COLO668 (cell line): ENCODE results near the gene MSMO1.
"Not testable (repeated sequence)": the region's sequence is repeated elsewhere in the genome, so short reads cannot be mapped to it uniquely, and the experiment has no call there.

Experiments used
- DNase-seq: peaks from one replicate; lab custom pipeline; 2025; ENCODE audit not compliant: unreplicated experiment; lab: John Stamatoyannopoulos, UW

The MSMO1 gene

DNA sequence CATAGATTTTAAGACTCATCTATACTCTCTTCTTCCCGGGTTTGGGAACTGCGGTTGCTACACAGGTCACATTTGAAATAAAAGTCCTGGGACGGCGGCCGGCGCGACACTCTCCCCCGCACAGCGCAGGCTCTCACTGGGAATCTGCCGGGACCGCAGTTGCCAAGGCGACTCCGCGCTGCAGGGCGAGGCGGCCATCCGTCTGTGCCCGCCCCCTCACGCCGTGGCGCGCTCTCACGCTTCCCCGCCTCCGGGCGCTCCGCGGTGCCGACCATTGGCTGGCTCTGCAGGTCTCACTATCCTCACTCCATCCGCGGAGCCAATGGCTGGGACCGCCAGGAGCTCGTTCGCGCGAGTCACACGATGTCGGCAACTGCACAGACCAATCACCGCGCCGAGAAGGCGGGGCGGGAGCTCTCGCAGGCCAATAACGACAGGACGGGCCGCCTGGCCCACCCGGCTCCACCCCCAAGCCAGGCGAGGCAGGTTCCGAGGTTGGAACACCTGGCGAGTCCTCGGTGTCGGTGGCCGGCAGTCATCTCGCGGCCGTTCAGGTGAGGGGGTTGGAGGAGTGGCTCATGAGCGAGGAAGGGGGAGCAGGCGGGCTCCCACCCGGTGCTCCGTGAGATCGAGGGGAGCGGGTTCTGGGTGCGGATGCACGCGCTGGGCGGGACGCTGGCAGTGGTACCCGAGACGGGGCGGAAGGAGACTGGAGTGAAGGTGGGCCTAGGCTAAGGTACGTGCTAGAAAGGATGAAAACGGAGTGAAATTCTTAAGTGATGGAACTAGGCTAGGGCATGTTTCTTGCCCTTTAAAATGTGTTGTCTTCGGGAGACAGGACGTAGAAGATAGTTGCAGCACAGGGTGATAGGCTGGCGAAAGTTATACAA, at the start of gene MSMO1:
Gene MSMO1, plus strand, starts transcription at position 459 of the 890 bp plus-strand sequence. CDS start 5,702 bp downstream, outside the sequence.
- DNase-seq = peak; percentile 99

DNA sequence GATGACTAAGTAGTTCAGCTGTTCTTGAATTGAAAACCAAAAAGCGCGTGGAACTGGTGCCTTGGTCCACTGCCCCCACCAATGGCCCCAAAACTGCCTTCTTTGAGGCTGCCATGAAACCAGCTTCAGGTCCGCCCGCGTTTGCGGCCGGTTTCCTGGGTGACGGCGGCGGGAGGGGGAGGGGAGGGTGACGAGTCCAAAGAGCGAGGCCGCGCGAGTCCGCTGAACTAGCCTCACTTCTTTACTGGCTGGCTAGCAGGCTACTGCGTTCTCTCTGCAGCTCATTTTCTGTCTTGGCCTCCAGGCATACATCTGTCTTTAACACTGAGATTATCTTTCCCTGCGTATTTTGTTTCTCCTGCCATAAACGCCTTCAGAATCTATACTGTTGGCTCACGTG, 47.9 kb upstream of the MSMO1 start:
- not testable (repeated sequence) for DNase-seq

DNA sequence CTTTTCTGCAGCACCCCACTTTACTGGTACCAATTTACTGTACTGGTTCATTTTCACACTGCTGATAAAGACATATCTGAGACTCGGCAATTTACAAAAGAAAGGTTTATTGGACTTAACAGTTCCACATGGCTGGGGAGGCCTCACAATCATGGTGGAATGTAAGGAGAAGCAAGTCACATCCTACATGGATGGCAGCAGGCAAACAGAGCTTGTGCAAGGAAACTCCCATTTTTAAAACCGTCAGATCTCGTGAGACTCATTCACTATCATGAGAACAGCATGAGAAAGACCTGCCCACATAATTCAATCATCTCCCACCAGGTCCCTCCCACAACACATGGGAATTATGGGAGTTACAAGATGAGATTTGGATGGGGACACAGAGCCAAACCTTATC, 42.8 kb upstream of the MSMO1 start:
- DNase-seq = not testable (repeated sequence)

DNA sequence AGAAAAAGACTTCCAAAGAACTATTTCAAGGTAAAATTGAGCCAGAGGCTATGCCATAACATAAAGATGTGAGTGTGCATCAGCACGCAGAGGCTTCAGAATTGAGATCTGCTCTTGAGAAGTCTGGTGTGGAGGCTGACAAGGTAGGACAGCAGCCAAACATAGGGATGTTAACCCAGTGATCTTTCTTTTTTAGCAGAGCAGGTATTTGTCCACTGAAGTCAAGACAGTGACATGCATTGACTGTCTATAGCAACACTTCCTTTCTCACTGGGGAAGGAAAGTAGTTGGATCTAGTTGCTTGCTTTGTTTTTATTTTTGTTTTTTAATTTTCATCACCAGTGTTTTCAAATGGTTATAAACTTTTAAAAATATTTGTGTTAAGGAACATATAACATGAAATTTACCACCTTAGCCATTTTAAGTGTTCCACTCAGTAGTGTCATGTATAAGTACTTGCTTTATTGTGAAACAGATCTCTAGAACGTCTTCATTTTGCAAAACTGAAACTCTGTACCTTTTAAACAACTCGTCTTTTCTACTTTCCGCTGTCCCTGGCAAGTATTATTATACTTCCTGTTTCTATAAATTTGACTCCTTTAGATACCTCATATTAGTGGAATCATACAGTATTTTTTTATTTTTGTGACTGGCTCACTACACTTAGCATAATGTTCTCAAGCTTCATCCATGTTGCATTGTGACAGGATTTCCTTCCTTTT, 40.7 kb upstream of the MSMO1 start:
- not testable (repeated sequence) for DNase-seq

DNA sequence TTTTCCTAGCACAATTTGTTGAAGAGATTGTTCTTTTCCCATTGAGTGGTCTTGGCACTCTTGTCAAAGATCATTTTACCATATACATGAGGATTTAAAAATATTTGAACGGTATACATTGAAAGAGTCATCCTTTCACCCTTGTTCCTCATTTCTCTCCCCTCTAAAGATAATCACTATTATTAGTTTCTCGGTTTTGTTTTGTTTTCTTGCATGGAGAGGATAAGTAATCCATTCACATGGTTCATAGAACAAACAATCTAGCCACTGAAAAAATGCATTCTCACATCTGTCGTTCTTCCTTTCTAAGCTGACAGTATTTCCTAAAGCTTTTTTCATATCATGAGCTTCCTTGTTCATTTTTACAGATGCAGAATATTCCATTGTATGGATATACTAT, 39.2 kb upstream of the MSMO1 start:
- no peak for DNase-seq

DNA sequence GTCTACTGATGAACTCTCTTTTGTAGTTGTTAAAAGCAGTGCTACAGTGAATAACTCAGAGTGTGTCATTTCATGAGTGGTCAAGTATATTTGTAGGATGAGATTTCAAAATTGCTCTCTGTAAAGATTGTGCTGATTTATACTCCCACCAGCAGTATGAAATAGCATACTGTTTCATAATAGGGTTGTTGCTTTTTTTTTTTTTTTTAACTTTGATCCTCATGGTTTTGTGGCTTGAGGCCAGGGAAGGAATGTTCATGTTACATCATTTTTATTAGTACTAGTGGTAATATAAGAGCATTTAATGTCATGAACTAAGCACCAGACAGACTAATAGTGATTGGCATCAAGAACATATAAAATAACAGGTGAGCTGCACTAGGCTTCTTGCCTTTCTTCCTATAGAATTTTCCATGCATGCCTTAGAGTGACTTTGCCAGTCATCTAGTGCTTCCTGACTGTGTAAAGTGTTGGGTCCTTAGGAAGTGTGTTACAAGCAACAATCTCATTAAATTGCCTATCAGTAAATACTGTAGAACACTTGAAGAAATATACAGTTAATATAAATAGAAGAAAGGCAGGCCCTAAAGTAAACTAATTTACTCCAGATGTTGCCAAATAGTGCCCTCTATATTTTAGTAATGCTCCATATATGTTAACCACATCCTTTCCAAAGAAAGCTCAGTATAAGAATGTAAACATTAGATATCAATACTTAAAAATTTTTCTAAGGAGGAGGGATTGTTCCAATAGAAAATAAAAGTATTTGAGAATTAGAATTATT, 38.6 kb upstream of the MSMO1 start:
- DNase-seq = no peak

DNA sequence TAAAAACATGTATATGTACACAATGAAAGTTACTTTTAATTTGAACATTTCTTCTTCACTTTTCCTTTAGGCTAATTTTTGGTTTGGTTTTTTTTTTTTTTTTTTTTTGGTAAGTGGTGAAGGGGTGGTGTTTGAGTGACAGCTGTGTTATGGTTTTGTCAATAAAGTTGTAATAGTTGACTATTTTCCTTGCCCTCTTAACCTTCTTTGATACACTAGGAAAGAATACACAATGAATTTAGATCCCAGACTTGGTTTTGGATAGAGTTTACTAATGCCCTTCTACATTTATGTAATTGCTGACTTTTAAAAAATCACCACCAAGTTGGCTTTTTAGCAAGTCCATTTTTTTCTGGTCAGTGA, 38.1 kb upstream of the MSMO1 start:
- no peak for DNase-seq

DNA sequence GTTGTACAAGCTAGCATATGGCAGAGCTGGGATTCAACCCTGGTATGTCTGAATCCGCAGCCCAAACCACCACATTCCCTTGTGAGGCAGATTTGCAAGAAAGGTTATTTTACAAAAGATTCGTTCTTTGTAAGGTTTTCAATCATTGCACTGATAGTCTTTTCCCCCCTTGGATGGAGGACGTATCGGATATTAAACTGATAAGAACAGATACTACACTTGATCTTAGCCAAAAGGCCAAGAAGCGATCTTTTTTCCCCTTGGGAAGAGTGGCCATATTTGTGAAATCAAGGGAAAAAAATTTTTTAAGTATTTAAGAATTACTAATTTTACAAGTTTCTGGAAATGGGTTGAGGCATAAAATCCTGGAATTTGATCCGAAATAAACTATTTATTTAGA, 34.4 kb upstream of the MSMO1 start:
- no peak for DNase-seq

DNA sequence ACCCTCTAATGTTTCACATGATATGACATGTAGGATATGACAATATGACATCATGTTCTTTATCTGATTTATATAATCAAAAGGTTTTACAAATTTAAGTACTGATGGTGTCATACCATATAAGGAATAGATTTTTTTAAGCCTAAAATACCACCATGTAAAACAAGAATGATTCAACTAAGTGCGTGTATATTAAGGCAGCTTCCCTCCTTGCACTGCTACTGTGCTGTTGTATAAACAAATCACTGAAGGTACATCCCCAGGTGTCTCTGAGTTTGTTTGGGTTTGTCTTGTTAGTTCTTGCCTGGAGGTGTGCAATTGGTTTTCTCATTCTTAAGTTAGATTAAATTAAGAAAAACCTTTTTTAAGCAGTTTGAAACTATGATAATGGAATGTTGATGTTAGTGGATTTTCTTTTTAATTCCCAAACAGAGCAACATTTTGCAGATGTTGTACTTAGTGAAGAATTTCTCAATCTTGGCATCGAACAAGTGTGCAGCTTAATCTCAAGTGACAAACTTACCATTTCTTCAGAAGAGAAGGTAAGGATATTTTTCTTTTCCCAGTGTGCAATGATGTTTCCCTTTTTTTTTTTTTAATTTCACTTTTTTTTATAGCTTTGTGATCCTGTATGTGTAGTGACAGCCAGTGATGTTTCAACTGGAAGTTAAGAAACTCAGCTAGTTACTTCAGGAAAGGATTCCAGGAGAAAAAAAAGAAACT, 33.4 kb upstream of the MSMO1 start:
- no peak for DNase-seq

DNA sequence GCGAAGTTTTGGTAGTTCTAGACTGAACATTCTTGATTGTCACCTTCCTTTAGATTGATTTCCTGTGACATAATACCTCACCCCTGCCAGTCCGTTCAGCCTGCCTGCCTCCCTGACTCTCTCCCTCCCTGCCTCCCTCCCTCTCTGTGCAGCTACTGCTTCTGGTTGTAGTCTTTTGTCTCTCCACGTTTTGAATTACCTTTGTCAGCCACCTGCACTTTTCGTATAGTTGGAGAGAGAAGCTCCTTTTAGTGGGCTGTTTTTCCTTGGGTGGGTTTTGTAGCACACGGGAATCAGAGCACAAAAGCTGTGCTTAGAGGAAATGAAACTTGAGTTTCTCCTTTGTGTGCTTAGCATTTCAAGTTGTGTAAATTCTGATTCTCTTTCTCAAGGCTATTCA, 32.6 kb upstream of the MSMO1 start:
- no peak for DNase-seq

DNA sequence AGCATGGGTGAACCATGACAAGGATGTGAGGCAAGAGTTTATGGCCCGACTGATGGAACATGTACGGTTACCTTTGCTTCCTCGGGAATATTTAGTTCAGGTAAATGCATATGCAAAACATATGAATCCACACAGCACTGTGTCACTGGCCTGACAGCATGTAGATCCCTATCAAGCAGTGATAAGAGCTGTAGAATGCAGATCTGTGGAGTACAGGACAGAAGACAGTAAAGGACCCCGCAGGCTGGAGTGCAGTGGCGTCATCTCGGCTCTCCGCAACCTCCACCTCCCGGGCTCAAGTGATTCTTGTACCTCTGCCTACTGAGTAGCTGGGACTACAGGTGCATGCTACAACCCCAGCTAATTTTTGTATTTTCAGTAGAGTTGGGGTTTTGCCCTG, 29.8 kb upstream of the MSMO1 start:
- DNase-seq = no peak

DNA sequence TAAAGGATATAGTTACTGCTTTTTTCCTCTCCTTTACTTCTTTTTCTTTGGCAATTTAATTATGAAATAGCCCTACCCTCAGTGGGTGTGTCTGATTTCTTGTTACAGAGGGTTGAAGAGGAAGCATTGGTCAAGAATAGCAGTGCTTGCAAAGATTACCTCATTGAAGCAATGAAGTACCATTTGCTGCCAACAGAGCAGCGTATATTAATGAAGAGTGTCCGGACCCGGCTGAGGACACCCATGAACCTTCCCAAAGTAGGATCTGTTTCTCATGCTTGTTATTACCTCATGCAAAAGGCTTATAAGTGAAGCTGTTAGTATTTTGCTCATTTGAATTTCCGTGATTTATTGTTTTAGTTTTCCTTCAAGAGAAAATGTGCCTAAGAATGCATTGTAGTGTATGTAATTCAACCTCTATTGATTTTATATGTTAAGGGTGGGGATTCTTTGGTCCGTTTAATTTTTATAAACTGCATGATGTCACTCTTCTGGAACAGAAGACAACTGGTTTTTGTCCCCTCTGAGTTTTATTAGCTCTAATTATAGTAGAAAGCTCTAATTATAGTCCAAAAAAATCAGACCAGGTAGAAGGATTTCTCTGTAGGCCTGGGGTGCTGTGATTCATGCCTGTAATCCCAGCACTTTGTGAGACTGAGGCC, 27.9 kb upstream of the MSMO1 start:
- no peak for DNase-seq

DNA sequence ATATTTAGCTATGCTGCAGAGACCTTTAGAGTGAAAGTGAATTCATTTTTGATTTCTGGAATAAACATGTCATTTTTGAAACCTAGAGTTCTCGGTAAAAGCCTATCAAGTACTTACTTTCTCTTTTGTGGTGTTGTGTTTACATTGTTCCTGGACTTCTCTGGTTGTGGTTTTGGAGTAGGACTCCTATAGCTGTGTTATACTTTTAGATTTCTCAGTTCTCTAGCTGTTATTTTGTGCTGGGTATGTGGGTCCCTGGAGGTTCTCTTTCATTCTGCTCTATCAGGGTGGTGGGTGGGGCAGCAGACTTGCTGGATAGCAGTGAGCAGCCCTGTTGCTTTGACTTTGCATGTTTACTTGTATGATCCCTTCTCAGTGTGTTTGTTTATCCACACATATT, 25.6 kb upstream of the MSMO1 start:
- no peak for DNase-seq

DNA sequence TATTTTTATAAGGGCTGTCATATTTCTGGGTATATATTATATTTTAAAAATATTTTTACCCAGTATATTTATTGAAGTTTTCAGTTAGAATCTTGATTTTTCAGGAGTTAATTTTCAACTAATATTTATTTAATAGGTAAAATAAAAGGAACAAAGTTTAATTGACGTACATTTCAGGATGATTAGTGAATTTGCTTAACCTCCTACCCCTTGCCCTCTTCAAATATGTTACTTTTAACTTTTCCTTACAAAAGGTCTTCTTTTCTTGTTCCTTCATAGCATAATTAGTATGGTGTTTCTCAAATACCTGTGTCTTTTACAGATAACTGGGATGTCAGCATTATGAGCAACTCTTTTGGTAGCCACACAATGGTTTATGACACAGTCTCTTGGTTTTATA, 24.8 kb upstream of the MSMO1 start:
- DNase-seq = no peak

DNA sequence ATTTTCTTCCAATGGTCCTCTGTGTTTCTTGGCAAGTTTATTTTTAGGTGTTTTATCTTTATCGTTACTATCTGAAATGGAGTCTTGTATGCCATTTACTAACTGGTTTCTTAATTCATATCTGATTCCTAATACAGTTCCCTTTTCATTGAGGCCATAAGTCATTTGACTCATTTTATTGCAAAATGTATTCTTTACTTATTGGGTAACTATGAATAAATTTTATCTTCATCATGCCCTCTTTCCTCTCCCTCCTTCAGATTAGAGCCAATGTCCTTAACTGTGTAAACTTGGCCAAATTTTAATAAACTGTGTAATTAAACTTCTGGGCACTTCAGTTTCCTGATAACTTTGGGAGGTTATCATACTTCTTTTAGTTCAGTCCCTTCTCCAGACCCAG, 19.3 kb upstream of the MSMO1 start:
- DNase-seq = no peak

DNA sequence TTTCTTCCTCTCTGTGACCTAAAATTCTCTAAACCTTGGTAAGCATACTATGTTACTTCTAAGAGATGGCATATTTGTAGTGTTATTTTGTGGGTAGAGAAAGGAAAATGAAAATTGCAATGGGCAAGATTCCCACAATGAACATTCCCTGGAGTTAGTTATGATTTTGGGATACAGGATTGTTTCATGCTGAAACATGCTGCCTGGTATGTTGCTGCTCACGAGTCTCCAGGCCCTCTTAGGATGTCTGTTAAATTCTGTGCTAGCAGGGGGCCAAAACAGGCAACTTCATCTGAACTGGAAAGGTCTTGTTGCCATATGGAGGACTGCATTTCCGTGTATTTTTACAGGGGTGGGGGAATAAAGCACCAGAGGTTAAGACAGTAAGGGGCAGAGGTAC, 18.9 kb upstream of the MSMO1 start:
- DNase-seq = no peak

DNA sequence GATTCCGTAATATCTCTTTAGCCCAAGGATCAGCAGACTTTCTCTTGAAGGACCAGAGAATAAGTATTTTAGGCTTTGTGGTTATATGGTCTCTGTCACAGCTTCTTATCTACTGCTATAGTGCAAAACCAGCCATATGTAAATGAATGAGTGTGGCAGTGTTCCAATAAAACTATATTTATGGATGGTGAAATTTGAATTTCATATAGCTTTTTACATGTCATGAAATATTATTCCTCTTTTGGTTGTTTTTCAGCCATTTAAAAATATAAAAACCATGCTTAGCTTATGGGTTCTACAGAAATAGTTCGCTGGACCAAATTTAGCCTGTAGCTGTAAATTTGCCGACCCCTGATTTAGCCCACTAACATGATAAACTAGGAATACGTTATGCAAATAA, 18.0 kb upstream of the MSMO1 start:
- DNase-seq = no peak

DNA sequence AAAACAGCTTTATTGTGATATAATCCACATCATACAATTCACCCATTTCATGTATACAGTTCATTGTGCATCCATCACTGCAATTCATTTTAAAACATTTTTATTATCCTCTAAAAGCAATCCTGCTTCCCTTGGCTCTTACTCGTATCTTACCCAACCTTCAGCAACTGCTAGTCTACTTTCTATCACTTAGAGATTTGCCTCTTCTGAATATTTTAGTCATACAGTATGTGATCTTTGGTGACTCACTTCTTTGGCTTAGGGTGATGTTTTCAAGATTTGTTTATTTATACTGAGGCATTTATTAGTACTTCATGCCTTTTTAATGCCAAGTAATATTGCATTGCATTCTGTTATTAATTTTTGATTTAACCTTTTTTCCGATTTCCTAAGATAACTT, 15.0 kb upstream of the MSMO1 start:
- no peak for DNase-seq

DNA sequence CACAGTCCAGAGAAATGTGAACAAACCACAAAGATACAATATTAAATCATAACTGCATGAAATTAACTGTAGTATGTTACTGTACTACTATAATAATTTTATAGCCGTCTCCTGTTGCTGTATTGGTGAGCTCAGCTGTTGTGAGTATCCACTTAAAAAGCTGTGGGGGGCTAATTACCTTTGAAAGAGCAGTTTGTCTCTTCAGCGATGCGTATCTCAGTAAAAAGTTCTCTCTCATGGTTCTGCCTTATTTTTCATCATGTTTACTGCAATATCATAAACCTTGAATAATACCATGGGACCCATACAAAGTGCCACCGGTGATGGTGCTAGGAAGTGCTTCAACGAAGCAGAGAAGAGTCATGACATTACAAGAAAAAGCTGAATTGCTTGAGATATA, 8.4 kb upstream of the MSMO1 start:
- DNase-seq = no peak

DNA sequence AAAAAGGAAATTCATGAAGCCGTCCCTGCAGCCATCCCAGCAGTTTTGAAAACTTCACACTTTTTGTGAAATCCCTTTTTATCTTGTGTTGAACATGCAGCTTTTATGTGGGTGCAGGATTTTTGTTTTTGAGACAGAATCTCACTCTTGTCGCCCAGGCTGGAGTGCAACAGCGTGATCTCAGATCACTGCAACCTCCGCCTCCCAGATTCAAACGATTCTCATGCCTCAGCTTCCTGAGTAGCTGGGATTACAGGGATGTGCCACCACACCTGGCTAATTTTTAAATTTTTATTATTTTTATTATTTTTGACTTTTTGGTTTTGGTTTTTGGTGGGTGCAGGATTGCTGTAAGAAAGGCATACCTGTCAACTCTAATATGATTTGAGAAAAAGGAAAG, 8.0 kb upstream of the MSMO1 start:
- no peak for DNase-seq
